ENCODE results near the gene DNAJC10. TPM values are rescaled to one million over a fixed set of nuclear protein-coding genes. Genes with fewer than 3 reads are reported as not detected.

Gene DNAJC10
- 68.7 TPM for total RNA-seq

GRCh38 chr2:182715892-182716649 lies at the start of gene DNAJC10:
Gene DNAJC10 (plus strand): TSS chr2:182716257. CDS start chr2:182718087, 1,830 bp downstream.

Small RNAs within 50 kb of the gene (small RNA-seq; reads per million reads assigned to genes)
- gene RF00019 (ENCODE audit: low replicate concordance), result not detected

Other genes with a start within 250 kb of the DNAJC10 start
- 7.8 TPM for gene FRZB, start 150.4 kb downstream of the DNAJC10 start, total RNA-seq

Measured in metanephros (tissue), 2 donors.